Fibroblast of skin of right quadriceps (primary cell): ENCODE measurements around the gene DMD.

Experiments
- DNase-seq: peaks from one replicate; pipeline ENCODE4 v3.0.0-alpha.2; 2013

Gene DMD

GRCh38 chrX:33014949-33015348, 196.4 kb downstream of the DMD start:
- no peak for DNase-seq

GRCh38 chrX:33014086-33014485, 197.3 kb downstream of the DMD start:
- no peak for DNase-seq

GRCh38 chrX:33001107-33001506, 210.2 kb downstream of the DMD start:
- no peak for DNase-seq

GRCh38 chrX:32998776-32999175, 212.6 kb downstream of the DMD start:
- no peak for DNase-seq

GRCh38 chrX:32995427-32995826, 215.9 kb downstream of the DMD start:
- no peak for DNase-seq

- no peak for DNase-seq
Observed at GRCh38 chrX:32987142-32987541, 224.2 kb downstream of the DMD start.

- no peak for DNase-seq
Observed at GRCh38 chrX:32985544-32985943, 225.8 kb downstream of the DMD start.

- DNase-seq: no peak
Observed at GRCh38 chrX:32966821-32967355, 244.5 kb downstream of the DMD start.

- no peak for DNase-seq
Observed at GRCh38 chrX:32954125-32954524, 257.2 kb downstream of the DMD start.

GRCh38 chrX:32948130-32948529, 263.2 kb downstream of the DMD start:
- no peak for DNase-seq

- no peak for DNase-seq
Observed at GRCh38 chrX:32937043-32937442, 274.3 kb downstream of the DMD start.

GRCh38 chrX:32933548-32933947, 277.8 kb downstream of the DMD start:
- no peak for DNase-seq

- DNase-seq: no peak
Observed at GRCh38 chrX:32929040-32929439, 282.3 kb downstream of the DMD start.

- no peak for DNase-seq
Observed at GRCh38 chrX:32896088-32896487, 315.3 kb downstream of the DMD start.

- DNase-seq: no peak
Observed at GRCh38 chrX:32894679-32895078, 316.7 kb downstream of the DMD start.

- no peak for DNase-seq
Observed at GRCh38 chrX:32893751-32894150, 317.6 kb downstream of the DMD start.

- DNase-seq: no peak
Observed at GRCh38 chrX:32877592-32877991, 333.8 kb downstream of the DMD start.

- DNase-seq: no peak
Observed at GRCh38 chrX:32874839-32875238, 336.5 kb downstream of the DMD start.

- DNase-seq: no peak
Observed at GRCh38 chrX:32873786-32874185, 337.6 kb downstream of the DMD start.

- no peak for DNase-seq
Observed at GRCh38 chrX:32871636-32872035, 339.7 kb downstream of the DMD start.

GRCh38 chrX:32868524-32868895, 342.8 kb downstream of the DMD start:
- no peak for DNase-seq

- no peak for DNase-seq
Observed at GRCh38 chrX:32867781-32868523, 343.4 kb downstream of the DMD start.

GRCh38 chrX:32852203-32852602, 359.1 kb downstream of the DMD start:
- no peak for DNase-seq

GRCh38 chrX:32851556-32851955, 359.8 kb downstream of the DMD start:
- DNase-seq: no peak

GRCh38 chrX:32847921-32848320, 363.4 kb downstream of the DMD start:
- no peak for DNase-seq
